Amniotic stem cell (primary cell): ENCODE data around the gene PSAP.

ENCODE experiments used
- DNase-seq: peaks from one replicate; lab custom pipeline; 2025; lab: John Stamatoyannopoulos, UW

PSAP gene

GRCh38 chr10:71844695-71845094, 6.4 kb downstream of the PSAP start:
- DNase-seq, result no peak

GRCh38 chr10:71844084-71844483, 7.0 kb downstream of the PSAP start:
- no peak for DNase-seq

- no peak for DNase-seq
Observed at GRCh38 chr10:71842856-71843686, 8.0 kb downstream of the PSAP start.

GRCh38 chr10:71842422-71842821, 8.6 kb downstream of the PSAP start:
- no peak for DNase-seq

GRCh38 chr10:71840958-71841335, 10.1 kb downstream of the PSAP start:
- DNase-seq, result no peak

- peak; percentile 91 for DNase-seq
Observed at GRCh38 chr10:71840177-71840957, 10.7 kb downstream of the PSAP start.

- DNase-seq, result peak; percentile 14
Observed at GRCh38 chr10:71838264-71839211, 12.5 kb downstream of the PSAP start.

GRCh38 chr10:71837098-71837827, 13.8 kb downstream of the PSAP start:
- DNase-seq, result no peak

GRCh38 chr10:71836596-71836974, 14.5 kb downstream of the PSAP start:
- no peak for DNase-seq

- peak; percentile 43 for DNase-seq
Observed at GRCh38 chr10:71835671-71836595, 15.1 kb downstream of the PSAP start.

GRCh38 chr10:71834343-71834674, 16.7 kb downstream of the PSAP start:
- DNase-seq, result no peak

- DNase-seq, result no peak
Observed at GRCh38 chr10:71833451-71834342, 17.4 kb downstream of the PSAP start.

- DNase-seq, result no peak
Observed at GRCh38 chr10:71832967-71833366, 18.1 kb downstream of the PSAP start.

GRCh38 chr10:71831646-71832552, 19.2 kb downstream of the PSAP start:
- DNase-seq, result no peak

- DNase-seq, result no peak
Observed at GRCh38 chr10:71830726-71831125, 20.3 kb downstream of the PSAP start.

GRCh38 chr10:71829896-71830295, 21.2 kb downstream of the PSAP start:
- DNase-seq, result no peak

- DNase-seq, result no peak
Observed at GRCh38 chr10:71829171-71829570, 21.9 kb downstream of the PSAP start.

- DNase-seq, result no peak
Observed at GRCh38 chr10:71828702-71829101, 22.3 kb downstream of the PSAP start.
